Measurements from ENCODE around the gene USP48. TPM values are rescaled to one million over a fixed set of nuclear protein-coding genes. Genes with fewer than 3 reads are reported as not detected.

Gene USP48
- total RNA-seq, 4 donors from 2014 or later, result 23.5 to 51.9 (median 39.7) TPM

- H3K9me3 ChIP-seq, result no peaks in the 10 kb centered on the region
- H3K4me1 ChIP-seq, result peaks cover 15 to 72% (median 39%) of the 10 kb centered on the region in 3 donors
- peak overlapping the region in 1 of 4 donors; percentile 79 for H3K27ac ChIP-seq
- H3K36me3 ChIP-seq, result no peaks in the 10 kb centered on the region
- 86 to 88% methylated on average over 4 of the region's 4 CpGs for WGBS, 2 donors
- no peaks in the 10 kb centered on the region for H3K27me3 ChIP-seq
- TF ChIP-seq CTCF (IDR thresholded peaks at IDR 0.05) (no peak), POLR2A (IDR thresholded peaks at IDR 0.05) (no peak)
- H3K4me3 ChIP-seq, result no peak overlapping the region
- intact Hi-C loops (cut with DNase I), result no loop called here
- DNase-seq, result no peak
Observed at GRCh38 chr1:21766210-21766609, 16.7 kb downstream of the USP48 start.

- H3K4me1 ChIP-seq, result peaks cover 15 to 76% (median 39%) of the 10 kb centered on the region in 3 donors
- no peaks in the 10 kb centered on the region for H3K36me3 ChIP-seq
- H3K4me3 ChIP-seq, result no peak overlapping the region
- no peak for DNase-seq
- no peaks in the 10 kb centered on the region for H3K27me3 ChIP-seq
- intact Hi-C loops (cut with DNase I), result no loop called here
- WGBS, 2 donors, result 26 to 46% methylated on average over 13 of the region's 13 CpGs
- H3K9me3 ChIP-seq, result no peaks in the 10 kb centered on the region
- peak overlapping the region; percentile 66 to 79 (median 72) for H3K27ac ChIP-seq
- TF ChIP-seq CTCF (IDR thresholded peaks at IDR 0.05), result no peak
Observed at GRCh38 chr1:21764615-21765423, 18.1 kb downstream of the USP48 start.

GRCh38 chr1:21763694-21764419 lies 19.1 kb downstream of the USP48 start:
- peak overlapping the region; percentile 5 to 79 (median 66) for H3K27ac ChIP-seq
- 69% methylated on average over 7 of the region's 7 CpGs for WGBS, 2 donors
- H3K36me3 ChIP-seq, result no peaks in the 10 kb centered on the region
- TF ChIP-seq CTCF (IDR thresholded peaks at IDR 0.05) (no peak), POLR2A (IDR thresholded peaks at IDR 0.05) (no peak)
- intact Hi-C loops (cut with DNase I), result no loop called here
- H3K27me3 ChIP-seq, result no peaks in the 10 kb centered on the region
- no peaks in the 10 kb centered on the region for H3K9me3 ChIP-seq
- no peak overlapping the region for H3K4me3 ChIP-seq
- H3K4me1 ChIP-seq, result peaks cover 15 to 82% (median 44%) of the 10 kb centered on the region in 3 donors
- DNase-seq, result no peak

GRCh38 chr1:21763236-21763635 lies 19.7 kb downstream of the USP48 start:
- Histone ChIP-seq H3K27me3 (no peaks in the 10 kb centered on the region), H3K36me3 (no peaks in the 10 kb centered on the region), H3K4me3 (no peak overlapping the region), H3K27ac (peak overlapping the region in 3 of 4 donors; percentile 5 to 79 (median 77)), H3K9me3 (no peaks in the 10 kb centered on the region), H3K4me1 (peaks cover 10 to 80% (median 40%) of the 10 kb centered on the region in 3 donors)
- no peak for DNase-seq
- WGBS, 2 donors, result 85 to 91% methylated on average over 9 to 10 of the region's 10 CpGs
- TF ChIP-seq CTCF (IDR thresholded peaks at IDR 0.05), result no peak
- no peak for TF ChIP-seq POLR2A (IDR thresholded peaks at IDR 0.05)
- intact Hi-C loops (cut with DNase I), result no loop called here

GRCh38 chr1:21762022-21762404 lies 20.9 kb downstream of the USP48 start:
- DNase-seq, result no peak
- H3K4me3 ChIP-seq, result no peak overlapping the region
- 71 to 77% methylated on average over 7 to 8 of the region's 8 CpGs for whole genome bisulfite sequencing, 2 donors
- H3K27me3 ChIP-seq, result no peaks in the 10 kb centered on the region
- intact Hi-C loops (cut with DNase I), result no loop called here
- H3K27ac ChIP-seq, result peak overlapping the region in 1 of 4 donors; percentile 79
- TF ChIP-seq POLR2A (IDR thresholded peaks at IDR 0.05) (no peak), CTCF (IDR thresholded peaks at IDR 0.05) (no peak)
- H3K4me1 ChIP-seq, result peaks cover 10 to 67% (median 31%) of the 10 kb centered on the region in 3 donors
- H3K9me3 ChIP-seq, result no peaks in the 10 kb centered on the region
- H3K36me3 ChIP-seq, result peaks cover 0 to under 1% (median 0%) of the 10 kb centered on the region in 3 donors

Data from esophagus squamous epithelium (tissue), 5 donors.